OCI-LY7 (cell line): ENCODE results near the gene CNTNAP5.

Experiments
- CTCF ChIP-seq: fragments of 200-600 bp; sonication (generic); conservative IDR thresholded peaks from 2 replicates; pipeline ENCODE4 v1.5.1; 2014; ENCODE audit warnings: mild to moderate bottlenecking, antibody characterized with exemption, low read length, moderate library complexity, mixed read lengths
- EZH2phosphoT487 ChIP-seq: fragments of 200-600 bp; sonication (generic); IDR thresholded peaks from 2 replicates; pipeline ENCODE4 v1.6.1; 2018; ENCODE audit warnings: low read depth, borderline replicate concordance, mild to moderate bottlenecking, mixed run types, antibody characterized with exemption, low read length, moderate library complexity, mixed read lengths

DNA sequence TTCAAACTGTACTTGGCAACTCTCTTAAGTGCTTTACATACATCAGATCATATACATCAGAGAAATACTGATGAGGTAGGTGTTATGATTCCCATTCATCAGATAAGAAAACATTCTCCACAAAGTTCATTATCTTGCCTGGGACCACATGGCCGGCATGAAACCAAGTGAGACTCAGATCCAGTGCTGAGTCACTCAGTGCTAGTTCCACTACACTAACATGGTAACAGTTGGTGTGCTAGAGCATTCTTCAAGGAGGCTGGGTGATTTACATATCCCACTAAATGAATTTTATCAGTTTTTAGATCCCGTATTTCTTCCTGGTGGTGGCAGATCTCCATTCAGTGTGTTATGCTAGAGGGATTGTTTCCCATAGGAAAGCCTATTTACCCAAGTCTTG, 772.0 kb downstream of the CNTNAP5 start:
- no peak for TF ChIP-seq CTCF
- no peak for TF ChIP-seq EZH2phosphoT487
